ENCODE results near the gene PUM2.
A peak's percentile ranks its signal among the peaks of the same experiment; 100 is the strongest.
"Not testable (repeated sequence)": the region's sequence is repeated elsewhere in the genome, so short reads cannot be mapped to it uniquely, and the experiment has no call there.

Gene PUM2, protein sequence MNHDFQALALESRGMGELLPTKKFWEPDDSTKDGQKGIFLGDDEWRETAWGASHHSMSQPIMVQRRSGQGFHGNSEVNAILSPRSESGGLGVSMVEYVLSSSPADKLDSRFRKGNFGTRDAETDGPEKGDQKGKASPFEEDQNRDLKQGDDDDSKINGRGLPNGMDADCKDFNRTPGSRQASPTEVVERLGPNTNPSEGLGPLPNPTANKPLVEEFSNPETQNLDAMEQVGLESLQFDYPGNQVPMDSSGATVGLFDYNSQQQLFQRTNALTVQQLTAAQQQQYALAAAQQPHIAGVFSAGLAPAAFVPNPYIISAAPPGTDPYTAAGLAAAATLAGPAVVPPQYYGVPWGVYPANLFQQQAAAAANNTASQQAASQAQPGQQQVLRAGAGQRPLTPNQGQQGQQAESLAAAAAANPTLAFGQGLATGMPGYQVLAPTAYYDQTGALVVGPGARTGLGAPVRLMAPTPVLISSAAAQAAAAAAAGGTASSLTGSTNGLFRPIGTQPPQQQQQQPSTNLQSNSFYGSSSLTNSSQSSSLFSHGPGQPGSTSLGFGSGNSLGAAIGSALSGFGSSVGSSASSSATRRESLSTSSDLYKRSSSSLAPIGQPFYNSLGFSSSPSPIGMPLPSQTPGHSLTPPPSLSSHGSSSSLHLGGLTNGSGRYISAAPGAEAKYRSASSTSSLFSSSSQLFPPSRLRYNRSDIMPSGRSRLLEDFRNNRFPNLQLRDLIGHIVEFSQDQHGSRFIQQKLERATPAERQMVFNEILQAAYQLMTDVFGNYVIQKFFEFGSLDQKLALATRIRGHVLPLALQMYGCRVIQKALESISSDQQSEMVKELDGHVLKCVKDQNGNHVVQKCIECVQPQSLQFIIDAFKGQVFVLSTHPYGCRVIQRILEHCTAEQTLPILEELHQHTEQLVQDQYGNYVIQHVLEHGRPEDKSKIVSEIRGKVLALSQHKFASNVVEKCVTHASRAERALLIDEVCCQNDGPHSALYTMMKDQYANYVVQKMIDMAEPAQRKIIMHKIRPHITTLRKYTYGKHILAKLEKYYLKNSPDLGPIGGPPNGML

DNA sequence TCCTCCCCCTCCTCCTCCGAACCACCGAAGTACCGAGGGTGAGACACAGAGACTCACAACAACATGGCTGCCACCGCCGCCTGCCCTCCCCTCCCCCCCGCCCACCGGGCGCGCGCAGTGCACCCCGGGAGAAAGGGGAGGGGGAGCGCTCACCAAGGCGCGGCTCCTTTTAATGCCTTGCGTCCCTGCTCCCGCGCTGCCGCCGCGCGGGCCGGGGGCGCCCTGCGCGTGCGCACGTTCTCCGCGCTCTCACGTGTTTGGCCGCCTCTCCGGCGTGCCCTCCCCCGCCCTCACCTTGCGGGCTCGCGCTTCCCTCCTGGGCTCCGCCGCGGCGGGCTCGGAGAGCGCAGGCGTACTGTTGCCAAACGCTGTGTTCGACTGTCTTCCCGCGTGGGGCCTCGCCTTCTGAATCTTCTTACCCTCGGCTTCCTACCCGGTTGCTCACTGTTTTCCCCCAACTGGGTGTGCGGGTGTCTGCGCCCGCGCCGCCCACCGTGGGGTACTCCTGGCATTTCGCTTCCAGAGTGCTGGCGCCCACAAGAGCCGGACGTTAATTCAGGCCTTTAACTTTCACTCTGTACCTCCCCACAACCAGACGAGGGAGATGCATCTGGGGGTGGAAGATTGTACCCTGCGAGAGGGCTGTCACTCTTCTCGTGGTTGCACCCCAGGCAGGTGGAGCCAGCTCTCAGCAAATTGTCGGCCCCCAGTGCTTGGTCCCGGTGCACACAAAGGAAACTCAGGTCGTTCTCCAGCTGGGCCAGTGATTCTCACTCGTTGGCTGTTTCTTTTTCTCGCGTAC lies at the start of gene PUM2:
Gene PUM2, minus strand, starts transcription at position 92 of the 802 bp plus-strand sequence. CDS start 23,484 bp downstream, outside the sequence.
- DNase-seq (ENCODE audit: low spot score): peak; percentile 98

DNA sequence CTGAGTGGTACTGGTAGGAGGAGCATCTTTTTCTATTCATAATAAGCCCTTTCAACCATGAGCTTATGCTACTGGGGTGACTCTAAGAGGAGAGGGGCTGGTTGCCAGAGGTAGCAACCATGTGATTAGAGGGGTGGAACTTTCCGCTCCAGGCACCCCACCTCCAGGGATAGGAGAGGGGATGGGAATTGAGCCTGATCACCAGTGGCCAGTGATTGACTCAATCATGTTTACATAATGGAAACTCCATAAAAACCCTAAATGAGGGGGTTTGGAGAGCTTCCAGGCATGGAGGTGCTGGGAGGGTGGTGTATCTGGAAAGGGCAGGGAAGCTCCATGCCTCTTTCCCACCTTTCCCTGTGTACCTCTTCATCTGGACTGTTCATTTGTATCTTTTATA lies 49.7 kb upstream of the PUM2 start:
- no peak for DNase-seq (ENCODE audit: low spot score)

DNA sequence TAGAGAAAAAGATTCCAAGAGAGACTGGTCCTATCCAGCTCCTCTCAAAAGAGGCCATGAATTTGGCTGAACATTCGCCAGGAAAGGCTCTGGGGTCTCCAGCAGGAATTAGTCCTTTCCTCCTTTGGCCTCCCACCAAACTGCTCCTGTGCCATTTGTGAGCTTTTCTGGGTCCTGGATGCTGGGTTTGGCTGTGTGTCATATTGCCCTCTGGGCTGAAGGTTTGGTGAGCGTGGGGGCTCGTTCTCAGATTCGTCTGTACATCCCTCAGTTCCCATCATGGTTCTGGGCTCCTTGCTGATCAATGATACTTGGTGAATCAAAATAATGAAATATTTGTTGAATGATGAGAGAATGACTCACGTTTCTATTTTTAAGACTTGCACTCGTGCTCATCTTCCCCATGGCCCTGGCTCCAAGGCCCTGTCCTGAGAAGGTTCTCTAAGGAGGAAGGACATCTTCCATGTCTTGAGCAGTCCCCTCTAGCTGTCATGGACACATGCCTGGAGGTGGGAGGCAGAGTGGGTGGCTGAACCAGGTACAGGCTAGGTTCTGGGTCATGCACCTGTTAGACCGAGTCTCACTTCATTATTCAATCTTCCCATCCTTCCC lies 48.4 kb upstream of the PUM2 start:
- peak; percentile 51 for DNase-seq (ENCODE audit: low spot score)

DNA sequence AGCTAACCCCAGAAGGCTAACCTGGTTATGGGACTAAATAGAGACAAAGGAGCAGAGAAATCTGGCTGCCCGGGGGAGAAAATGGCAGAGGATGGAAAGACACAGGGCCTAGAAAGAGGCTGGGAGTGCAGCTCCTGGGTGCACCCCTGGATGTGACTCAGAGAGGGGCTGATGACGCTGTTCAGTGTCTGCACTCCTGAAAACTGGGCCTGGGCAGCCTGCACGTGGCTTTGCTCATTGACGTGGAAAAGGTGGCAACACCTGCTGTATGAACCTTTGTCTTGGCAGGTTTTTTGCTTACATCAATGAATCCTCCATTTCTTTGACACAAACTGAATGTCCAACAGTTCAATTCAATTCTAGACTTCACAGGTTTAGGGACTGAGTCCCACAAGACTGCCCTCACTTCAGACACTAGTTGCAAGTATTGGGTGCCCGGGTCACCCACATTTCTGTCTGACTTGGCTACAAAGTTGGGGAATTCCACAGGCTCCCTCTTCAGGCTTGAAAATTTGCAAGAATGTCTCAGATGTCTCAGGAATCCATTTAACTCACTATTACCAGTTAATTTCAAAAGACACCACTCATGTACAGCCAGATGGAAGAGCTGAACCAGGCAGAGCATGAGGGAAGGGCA lies 47.3 kb upstream of the PUM2 start:
- DNase-seq (ENCODE audit: low spot score): no peak

DNA sequence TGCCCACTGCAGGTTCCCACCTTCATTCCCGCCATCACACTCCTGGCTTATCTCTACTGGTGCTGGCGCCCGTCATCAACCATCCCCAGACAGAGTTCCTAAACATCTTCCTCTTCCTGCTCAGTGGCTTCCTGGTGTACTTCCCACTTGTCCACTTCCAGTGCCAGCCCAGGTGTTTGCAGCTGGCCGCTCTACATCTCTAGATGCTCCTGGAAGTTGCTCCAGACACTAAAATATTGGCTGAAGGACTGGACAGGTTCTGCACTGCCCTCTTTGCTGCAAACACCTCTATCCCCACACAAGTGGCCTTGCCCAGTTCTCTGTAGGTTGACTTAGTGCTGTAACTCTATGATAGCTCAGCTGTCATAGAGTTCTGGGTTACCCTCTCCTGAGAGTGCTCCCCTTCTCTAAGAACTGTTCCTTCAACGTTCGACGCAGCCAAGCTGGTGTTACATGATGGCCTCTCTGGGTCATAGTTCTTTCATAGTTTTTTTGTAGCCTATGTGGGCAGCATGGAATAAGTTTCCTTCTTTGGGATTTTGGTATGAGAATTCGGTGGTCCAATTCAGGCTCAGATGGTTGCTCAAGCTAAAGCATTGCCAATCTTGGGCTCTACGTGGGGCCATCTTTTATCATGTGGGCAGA lies 45.8 kb upstream of the PUM2 start:
- no peak for DNase-seq (ENCODE audit: low spot score)

DNA sequence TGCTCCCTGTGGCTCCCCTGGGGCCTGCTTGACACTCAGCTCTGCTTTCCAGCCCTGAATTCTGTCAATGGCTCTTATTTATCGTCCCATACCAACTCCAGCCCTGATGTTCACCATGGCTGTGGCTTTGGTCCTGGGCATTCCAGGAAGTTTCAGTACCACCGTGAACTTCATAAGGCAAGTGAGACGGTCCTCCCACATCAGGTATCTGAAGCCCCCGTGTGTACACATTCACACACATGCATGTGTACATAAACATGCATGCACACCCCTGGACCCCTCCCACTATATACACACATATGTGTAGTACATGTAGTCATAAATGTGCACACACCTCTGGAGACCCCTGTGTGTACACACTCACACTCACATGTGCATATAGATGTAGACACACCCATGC lies 43.3 kb upstream of the PUM2 start:
- DNase-seq (ENCODE audit: low spot score): no peak

DNA sequence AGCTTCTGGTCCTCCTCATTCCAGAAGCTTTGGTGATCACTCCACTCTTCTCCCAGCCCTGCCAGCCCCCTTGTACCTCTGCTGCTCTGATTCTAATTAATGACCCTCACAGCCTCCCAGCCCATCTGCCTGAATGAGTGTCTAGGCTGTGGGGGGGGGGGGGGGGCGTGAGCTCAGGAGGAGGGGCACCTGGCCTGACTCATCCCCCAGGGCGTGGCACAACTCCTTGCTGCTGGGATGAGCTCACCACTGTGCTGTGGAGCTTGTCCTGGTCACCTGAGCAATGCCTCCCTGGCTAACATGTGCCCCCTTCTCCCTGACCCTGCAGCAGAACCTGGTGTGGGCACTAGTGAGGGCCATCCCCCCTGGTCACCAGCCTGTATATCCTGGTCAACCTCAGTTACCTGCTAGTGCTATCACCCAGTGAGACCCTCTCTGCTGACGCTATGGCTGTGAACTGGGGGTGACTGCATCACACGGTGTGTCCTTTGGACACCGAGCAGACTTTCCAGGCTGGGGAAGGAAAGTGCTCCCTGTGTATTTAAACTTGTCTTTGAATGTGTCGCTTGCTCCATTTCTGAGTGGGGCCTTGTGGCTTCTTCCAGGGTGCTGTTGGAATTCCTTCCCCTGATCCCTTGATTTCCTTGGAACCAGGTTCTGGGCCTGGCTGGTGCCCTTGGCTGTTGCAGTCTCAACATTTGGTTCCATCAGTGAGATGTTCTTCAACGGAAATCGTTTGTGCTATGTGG lies 41.5 kb upstream of the PUM2 start:
- no peak for DNase-seq (ENCODE audit: low spot score)

DNA sequence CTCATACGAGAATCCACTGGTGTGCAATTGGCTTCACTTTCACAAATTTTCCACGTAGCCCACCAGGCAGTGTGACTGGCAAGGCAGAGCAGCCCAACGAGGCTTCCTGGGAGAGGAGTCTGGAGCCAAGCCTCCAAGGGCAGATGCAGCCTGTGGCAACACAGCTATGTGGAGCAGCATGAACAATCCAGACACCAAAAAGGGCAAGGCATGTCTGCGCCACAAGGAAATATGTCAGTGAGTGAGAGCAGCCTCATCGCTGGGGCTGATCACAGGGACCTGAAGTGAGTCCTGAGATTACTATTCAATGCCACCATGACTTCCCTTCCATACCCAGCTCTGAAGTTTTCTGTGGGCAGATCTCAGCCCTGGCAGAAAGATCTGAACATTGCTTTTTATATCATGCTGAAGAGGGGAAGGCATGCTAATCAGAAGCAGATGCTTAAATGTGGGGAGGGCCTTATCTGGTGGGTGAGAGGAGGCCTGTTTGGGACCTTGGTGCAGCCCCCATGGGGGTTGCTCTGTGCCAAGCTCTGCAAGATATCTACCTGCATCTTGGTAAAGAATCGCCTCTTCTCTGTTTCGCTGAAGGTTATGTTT lies 40.0 kb upstream of the PUM2 start:
- DNase-seq (ENCODE audit: low spot score): no peak

DNA sequence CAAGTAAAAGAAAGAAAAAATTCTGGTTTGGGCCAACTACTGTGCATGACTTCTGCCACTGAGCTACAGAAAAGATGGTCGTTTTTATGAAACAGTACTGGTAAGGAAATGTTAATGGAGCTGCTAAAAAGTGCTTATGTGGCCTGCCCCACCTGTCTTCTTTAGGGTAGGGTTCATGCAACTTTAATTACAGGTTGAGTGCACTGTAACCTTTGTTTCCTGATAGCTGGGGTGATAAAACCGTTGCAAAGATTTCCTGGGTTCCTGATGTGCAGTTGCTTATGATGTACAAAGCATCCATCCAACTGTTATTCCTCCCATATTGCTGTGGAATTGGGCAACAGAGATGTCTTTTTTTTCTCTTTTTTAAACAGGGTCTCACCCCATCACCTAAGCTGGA lies 34.3 kb upstream of the PUM2 start:
- DNase-seq (ENCODE audit: low spot score): no peak

DNA sequence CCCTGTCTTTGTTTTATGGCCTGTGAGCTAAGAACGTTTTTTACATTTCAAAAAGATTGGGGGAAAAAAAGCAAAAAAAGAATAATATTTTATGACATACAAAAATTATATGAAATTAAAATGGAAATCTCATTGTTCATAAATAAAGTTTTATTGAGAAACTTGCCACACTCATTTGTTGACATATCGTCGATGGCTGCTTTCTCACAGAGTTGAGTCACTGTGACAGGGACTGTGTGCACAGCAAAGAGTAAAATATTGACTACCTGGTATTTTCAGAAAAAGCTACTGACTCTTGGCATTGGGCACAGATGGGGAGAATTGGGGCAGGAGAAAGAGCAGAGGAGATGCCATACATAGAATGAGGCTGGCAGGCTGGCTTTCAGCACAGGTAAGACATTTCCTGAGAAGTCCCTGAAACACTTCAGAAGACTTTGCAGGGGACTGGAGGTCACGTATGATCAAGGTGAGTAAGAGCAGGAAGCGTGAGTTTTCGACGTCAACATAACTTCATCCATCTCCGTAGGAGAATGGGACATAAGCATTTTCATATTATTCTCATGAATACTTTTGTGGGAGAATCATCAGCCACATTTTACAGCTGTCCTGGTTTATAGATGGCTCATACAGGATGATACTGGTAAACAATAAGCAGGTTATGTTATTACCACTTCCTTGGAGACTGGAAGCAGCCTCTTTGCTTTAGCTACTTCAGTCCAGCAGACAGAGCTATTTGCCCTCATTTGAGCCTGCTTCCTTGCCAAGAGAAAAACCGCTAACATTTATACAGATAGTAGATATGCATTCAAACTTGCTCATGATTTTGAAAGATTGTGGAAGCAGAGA lies 32.5 kb upstream of the PUM2 start:
- DNase-seq (ENCODE audit: low spot score): peak; percentile 40

DNA sequence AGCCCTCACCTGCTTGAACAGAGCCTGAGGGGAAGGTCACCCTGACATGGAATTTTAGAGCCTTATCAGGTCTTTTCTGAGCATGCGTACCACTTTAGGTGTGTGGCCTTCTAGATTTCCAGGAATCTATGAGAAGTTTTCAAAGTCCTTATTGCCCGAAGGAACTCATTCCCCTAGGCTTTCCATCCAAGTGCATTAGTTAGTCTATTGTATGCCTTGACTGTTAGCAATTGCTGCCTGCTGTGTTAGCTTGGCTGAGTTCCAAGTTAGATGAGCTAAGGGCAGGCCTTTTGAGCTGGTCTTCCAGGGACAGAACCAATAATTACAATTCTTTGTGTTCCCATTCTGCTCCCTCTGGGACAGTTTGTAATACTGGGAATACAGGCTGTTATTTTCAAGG lies 30.8 kb upstream of the PUM2 start:
- DNase-seq (ENCODE audit: low spot score): no peak

DNA sequence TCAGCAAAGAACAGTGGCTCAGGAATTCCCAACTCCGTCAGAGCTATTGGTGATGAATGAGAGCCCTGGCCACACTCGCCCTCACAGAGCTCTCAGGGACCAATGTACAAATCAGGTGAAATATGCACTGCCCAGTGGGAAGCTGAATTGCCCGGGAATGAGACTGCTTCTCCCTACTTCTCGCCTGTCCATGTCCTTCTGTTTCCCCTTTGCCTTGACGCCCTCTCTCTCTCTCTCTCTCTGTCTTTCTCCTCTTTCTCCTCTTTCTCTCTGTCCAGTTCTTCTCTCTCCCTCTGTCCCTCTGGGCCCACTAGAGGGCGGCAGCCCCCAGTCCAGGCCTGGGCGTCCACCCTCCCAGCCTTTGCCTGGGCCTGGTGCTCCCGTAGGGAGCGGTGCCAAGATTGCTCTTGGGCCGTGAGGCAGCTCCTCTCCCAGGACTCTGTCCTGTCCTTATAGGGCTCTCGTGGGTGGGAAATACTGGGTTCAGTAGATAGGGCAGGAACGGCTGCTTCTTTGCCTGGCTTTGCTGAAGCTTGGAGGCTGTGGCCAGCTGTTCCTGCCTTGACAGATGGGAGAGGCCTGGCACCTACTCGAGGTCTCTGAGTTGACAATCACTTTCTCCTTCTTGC lies 28.4 kb upstream of the PUM2 start:
- DNase-seq (ENCODE audit: low spot score): peak; percentile 94

DNA sequence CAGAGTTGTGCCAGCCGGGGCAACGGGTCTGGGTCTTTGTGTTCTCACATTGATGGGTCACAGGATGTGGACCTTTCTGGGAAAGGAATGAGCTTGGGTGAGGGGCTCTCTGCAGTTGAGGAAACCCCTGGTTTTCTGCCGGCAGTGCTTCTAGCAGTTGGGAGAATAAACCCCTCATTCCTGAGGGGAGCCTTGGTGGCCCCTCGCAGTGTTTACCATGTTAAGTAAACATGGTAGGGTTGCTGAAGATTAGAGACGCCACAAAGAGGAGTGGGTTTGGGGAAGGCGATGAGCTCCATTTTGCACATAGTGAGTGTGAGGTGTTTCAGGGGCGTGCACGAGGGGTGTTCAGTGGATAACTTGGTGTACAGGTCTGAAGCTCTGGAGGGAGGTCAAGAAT lies 27.7 kb upstream of the PUM2 start:
- no peak for DNase-seq (ENCODE audit: low spot score)

DNA sequence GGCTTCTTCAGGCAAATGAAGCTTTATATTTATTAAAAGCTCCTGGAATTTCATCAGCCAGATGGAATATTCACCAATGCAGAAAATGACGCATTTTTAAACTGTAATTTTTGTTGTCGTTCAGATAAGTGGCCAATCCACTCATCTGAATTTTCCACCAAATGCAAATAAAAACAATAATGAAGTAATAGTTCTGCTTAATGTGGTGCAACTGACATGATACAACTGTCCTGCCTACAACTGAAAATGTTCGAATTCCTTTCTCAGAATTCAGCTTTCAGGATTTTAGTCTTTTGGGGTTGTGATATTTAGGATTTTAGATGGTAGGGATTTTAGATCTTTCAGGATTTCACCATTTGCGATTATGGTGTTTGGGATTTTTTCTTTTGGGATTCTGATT lies 27.1 kb upstream of the PUM2 start:
- no peak for DNase-seq (ENCODE audit: low spot score)

DNA sequence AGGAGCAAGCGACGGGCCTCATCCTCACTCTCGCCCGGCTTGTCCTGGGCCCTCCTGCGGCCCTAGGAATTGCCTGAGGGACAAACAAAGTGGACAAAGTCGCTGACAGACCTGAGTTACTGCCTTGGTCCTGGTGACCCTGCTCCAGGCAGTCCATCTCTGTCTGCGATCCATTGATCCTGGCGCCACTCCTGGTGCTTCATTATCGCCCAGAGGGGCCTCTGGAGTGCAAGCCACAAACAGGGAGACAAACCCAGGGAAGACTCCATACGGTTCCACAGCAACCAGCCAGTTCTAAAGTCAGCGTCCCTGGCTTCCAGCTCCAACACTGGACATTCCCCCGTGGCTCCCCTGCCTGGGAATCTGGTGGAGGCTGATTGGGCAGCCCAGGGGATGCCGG lies 24.3 kb upstream of the PUM2 start:
- DNase-seq (ENCODE audit: low spot score): not testable (repeated sequence)

DNA sequence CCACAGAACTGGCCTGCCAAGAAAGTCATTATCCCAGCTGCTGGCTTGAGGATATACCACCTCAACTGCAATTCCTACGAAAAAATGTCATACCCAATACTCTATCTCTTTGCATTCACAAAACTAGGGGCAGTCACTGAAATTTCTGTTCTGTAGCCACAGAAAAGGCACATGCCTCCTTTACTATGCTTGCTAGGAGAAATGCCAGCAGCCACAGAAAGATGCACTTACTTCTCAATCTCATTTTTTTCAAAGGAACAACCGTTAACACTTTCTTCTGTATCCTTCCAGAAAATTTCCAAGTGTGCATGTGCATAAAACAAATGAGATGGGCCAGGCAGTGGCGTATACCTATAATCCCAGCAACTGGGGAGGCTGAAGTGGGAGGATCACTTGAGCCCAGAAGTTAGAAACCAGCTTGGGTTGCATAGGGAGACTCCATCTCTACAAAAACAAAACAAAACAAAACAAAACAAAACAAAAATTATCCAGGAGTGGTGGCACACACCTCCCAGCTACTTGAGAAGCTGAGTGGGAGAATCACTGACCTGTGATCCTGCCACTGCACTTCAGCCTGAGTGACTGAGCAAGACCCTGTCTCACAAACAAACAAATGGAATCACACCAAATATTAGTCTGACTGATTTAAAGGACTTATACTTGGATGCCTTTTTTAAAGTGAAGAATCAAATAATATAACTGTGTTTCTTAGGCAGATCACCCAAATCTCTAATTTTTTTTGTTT lies 22.4 kb upstream of the PUM2 start:
- DNase-seq (ENCODE audit: low spot score): no peak

DNA sequence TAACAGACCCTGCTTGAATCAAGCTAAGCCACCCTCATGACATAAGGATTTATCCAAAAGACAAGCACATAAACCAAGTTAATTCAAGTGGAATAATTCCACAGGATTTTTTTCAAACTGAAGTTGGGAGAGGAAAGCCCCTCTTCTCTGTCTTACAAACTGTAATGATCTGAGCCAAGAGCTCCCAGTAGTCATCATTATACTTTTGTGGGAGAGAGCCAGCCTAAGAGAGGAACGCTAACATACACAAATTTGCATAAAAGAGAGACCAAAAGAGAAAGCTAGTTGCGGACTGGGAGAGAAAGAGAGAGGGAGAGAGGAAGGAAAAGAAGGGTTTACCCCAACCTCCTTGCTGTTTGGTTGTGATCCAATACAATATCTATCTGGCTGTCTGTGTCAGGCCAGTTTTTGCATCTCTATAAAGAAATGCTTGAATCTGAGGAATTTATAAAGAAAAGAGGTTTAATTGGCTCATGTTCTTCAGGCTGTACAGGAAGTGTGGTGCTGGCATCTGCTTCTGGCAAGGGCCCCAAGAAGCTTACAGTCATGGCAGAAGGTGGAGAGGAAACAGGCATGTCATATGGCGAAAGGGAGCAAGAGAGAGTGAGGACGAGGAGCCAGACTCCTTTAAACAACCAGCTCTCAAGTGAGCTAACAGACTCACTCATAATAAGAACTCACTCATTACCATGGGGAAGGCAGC lies 20.8 kb upstream of the PUM2 start:
- no peak for DNase-seq (ENCODE audit: low spot score)

Data from GM03348 (cell line).